Measurements from ENCODE around the gene PPM1K. TPM values are rescaled to one million over a fixed set of nuclear protein-coding genes. Genes with fewer than 3 reads are reported as not detected.

Gene PPM1K
- total RNA-seq, 1 experiment from 2014 or later = 10.4 TPM

- no peaks in the 10 kb centered on the region for H3K27me3 Mint-ChIP-seq (ENCODE audit: low read depth)
- Histone ChIP-seq H3K23me2 (ENCODE audit: insufficient read length, low read depth, low read length, poor library complexity, severe bottlenecking) (no peaks in the 10 kb centered on the region), H3K14ac (ENCODE audit: insufficient read depth, low read length) (no peak overlapping the region), H3K4me1 (ENCODE audit: insufficient read depth, low read length) (no peaks in the 10 kb centered on the region; the same call in 1 of the 2 replicates), H4K20me1 (ENCODE audit: control insufficient read depth, insufficient read depth, insufficient read length) (no peaks in the 10 kb centered on the region), H3K56ac (ENCODE audit: insufficient read length, low read depth, low read length) (no peak overlapping the region), H2BK12ac (ENCODE audit: insufficient read length, low read depth, low read length) (no peak overlapping the region), H3K9ac (ENCODE audit: extremely low read depth, insufficient read length, low read length) (no peak overlapping the region), H3K79me2 (ENCODE audit: insufficient read depth, low read length) (no peaks in the 10 kb centered on the region), H2BK5ac (ENCODE audit: insufficient read length, low read length) (no peak overlapping the region), H2AFZ (ENCODE audit: low read length) (no peak overlapping the region), H3T11ph (ENCODE audit: low read length) (no peak overlapping the region), H4K91ac (ENCODE audit: insufficient read length, low read depth, low read length) (no peak overlapping the region), H2BK15ac (ENCODE audit: low read depth, low read length) (no peak overlapping the region), H3K4ac (ENCODE audit: low read depth, low read length) (no peak overlapping the region), H4K8ac (replicated peaks; ENCODE audit: insufficient read length, low read depth, low read length) (no peak overlapping the region), H2BK120ac (ENCODE audit: low read depth, low read length, poor library complexity, severe bottlenecking) (no peak overlapping the region), H2AK5ac (ENCODE audit: insufficient read length, low read length) (no peak overlapping the region), H3K9me3 (ENCODE audit: control insufficient read depth, low read depth, low read length) (no peaks in the 10 kb centered on the region), H3K23ac (ENCODE audit: insufficient read length, low read depth, low read length) (no peak overlapping the region), H3K4me2 (ENCODE audit: insufficient read depth, insufficient read length, low read length) (no peak overlapping the region), H4K5ac (ENCODE audit: insufficient read length, low read depth, low read length) (no peak overlapping the region), H3K79me1 (ENCODE audit: insufficient read depth, low read depth, low read length, poor library complexity, severe bottlenecking) (no peaks in the 10 kb centered on the region), H3K18ac (ENCODE audit: insufficient read length, low read depth, low read length) (no peak overlapping the region), H3K27ac (ENCODE audit: insufficient read length, low read depth, low read length) (no peak overlapping the region), H3K27me3 (ENCODE audit: insufficient read depth, low read length) (no peaks in the 10 kb centered on the region), H2BK20ac (ENCODE audit: low read depth, low read length, poor library complexity, severe bottlenecking) (no peak overlapping the region)
- no peak for TF ChIP-seq CTCF (conservative IDR thresholded peaks at IDR 0.05)
- 100% methylated on average over 1 of the region's 3 CpGs for WGBS (ENCODE audit: extremely low coverage, insufficient read length, low lambda C conversion rate)
- H3K36me3 Mint-ChIP-seq (ENCODE audit: insufficient read depth in 1 of 3, low read depth in 3 of 3) = peaks cover 0 to 21% (median 1%) of the 10 kb centered on the region in 3 experiments; a peak in 4 of 7 replicates
- H3K4me1 Mint-ChIP-seq = peaks cover 29% of the 10 kb centered on the region in 2 experiments
- H3K9me3 Mint-ChIP-seq = peaks cover 9 to 17% of the 10 kb centered on the region in 2 experiments; a peak in 4 of 5 replicates
- no peak for DNase-seq
- no peak overlapping the region for H3K4me3 Mint-ChIP-seq
- H3K27ac Mint-ChIP-seq = no peak overlapping the region
These were observed 34.5 kb upstream of the PPM1K start for GRCh38 chr4:88318751-88319350.

All from H9 (cell line).